Measurements from ENCODE around the gene TMEM229B.

Gene TMEM229B

GRCh38 chr14:67487937-67488893, at the start of gene TMEM229B:
TSS of gene TMEM229B (minus strand) at chr14:67488721. CDS start at chr14:67473923, 14,798 bp downstream.
- peak; percentile 25 for DNase-seq

DNA sequence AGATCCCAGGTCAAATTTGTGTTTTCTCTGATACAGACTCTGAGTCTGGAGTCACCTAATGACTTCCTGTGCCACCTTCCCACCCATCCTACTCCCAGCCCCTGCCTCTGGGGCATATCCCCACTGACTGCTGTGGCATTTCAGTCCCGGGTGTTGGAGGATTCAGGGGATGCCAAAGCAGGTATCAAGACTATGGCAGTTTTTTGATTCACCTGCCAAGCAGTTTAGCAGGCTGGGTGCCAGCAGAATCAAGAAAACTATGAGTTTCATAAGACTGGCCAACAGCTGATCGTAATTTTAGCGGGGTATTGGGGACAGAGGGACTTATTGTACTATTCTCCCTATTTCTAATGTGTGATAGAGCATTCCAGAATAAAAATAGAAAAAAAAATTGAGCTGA, 49.2 kb upstream of the TMEM229B start:
- no peak for DNase-seq

- no peak for DNase-seq
Observed at GRCh38 chr14:67536087-67536486, 47.6 kb upstream of the TMEM229B start.

DNA sequence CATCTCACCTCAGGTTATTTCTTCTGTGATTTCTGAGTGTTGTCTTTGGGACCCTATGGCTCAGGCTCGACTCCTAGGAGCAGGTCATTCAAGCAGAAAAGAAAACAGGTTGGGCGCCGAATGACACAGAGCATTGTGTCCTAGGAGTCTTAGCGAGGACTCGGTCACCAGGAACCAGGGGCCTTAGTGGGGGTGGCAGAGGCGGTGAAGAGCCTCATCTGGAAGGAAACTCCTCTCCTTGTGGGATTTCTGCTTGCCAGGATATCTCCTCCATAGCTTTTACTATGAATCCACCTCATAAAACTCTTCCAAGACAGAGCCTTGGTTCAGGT, 45.2 kb upstream of the TMEM229B start:
- DNase-seq, result no peak

DNA sequence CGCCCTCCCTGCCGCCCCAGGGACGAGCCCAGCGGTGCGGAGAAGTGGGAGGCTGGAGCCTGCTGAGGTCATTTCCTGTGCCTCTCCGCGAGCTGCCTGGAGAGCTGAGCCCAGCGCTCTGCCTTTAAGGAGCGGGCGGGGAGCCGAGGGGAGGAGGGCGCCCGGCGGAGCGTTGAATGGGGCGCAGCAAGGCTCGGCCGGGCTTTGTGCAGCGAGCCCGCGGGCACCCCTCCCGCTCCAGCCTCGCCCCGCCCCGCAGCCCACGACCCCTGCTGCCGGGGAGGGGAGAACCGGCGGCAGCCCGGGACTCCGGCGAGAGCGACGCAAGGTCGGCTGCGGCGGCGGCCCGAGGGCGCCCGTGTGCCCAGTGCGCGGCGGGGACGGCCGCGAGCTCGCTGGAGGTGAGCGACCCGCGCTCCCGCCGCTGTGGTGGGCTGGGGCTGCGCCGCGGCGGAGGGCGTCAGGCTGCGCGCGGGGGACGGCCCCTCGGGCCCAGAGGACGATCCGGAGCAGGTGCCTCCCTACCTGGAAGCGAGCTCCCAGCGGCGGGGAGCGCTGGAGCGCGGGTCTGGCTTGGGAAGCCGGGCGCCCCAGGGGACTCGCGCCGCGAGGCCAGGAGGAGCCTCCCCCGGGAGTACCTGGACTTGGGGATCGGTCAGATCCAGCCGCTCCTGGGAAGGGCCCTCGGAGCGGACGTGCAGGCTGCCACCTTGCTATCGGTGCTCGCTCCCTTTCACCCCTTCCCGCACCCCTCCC, 44.7 kb upstream of the TMEM229B start, which contains the start of gene PLEKHH1:
Gene PLEKHH1 (plus strand): TSS at position 293 of the 756 bp plus-strand sequence. CDS start 8,578 bp downstream, outside the sequence.
- DNase-seq, result peak; percentile 84

- no peak for DNase-seq
Observed at GRCh38 chr14:67532606-67532997, 44.1 kb upstream of the TMEM229B start.

- no peak for DNase-seq
Observed at GRCh38 chr14:67529947-67530935, 41.7 kb upstream of the TMEM229B start.

GRCh38 chr14:67528276-67528675, 39.8 kb upstream of the TMEM229B start:
- no peak for DNase-seq

DNA sequence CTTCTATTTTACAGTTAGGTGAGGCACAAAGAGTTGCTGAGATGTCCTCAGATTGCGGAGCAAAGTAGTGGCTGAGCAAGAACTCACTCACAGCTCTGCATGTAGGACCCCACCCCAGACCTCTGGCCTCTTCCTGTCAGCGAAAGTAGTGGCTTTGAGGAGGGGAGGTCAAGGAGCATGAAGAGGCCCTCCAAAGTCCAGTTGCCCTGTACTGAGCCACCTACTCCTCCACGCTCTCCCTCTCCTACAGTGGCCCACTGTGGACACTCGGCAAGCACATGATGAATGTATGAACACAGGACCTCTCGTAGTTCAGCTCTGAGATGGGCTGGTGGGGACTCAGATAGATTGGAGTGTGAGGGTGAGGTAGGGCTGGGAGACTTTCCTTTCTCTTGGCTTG, 39.2 kb upstream of the TMEM229B start:
- DNase-seq, result no peak

GRCh38 chr14:67526676-67527459, 38.3 kb upstream of the TMEM229B start:
- DNase-seq, result peak; percentile 61

DNA sequence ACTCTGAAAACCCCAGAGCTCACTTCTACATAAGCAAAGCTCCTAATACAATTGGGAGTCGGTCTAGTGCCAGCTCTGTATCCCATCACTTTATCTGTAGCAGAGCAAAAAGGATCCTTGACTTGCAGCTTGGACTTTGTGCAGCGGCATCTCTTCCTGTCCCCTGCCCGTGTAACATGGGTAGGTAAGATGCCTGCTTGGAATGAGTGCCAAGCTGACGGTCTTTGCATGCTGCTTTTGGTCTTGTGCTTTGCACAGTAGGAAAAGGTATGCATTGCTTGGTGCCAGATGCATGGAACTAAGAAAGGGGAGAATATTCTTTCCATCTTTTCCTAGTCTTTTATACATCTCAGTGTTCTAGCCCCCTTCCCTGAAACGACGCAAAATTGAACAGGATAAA, 37.7 kb upstream of the TMEM229B start:
- DNase-seq, result no peak

- no peak for DNase-seq
Observed at GRCh38 chr14:67525389-67525788, 36.9 kb upstream of the TMEM229B start.

DNA sequence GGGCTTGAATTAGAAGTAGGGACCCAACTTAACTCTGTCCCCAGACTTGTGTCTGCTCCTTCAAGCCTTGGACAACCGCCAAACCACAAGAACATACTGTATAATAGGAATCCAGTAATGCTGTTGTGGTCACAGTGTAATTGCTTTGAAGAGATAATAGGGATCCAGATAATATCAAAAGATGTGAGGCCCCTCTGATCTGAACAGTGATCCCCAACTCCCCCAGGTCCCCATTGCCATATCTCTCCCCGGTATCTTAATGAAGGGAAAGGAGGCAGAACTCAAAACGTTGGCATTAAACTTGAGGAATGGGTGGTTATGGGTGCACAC, 36.1 kb upstream of the TMEM229B start:
- peak; percentile 36 for DNase-seq

DNA sequence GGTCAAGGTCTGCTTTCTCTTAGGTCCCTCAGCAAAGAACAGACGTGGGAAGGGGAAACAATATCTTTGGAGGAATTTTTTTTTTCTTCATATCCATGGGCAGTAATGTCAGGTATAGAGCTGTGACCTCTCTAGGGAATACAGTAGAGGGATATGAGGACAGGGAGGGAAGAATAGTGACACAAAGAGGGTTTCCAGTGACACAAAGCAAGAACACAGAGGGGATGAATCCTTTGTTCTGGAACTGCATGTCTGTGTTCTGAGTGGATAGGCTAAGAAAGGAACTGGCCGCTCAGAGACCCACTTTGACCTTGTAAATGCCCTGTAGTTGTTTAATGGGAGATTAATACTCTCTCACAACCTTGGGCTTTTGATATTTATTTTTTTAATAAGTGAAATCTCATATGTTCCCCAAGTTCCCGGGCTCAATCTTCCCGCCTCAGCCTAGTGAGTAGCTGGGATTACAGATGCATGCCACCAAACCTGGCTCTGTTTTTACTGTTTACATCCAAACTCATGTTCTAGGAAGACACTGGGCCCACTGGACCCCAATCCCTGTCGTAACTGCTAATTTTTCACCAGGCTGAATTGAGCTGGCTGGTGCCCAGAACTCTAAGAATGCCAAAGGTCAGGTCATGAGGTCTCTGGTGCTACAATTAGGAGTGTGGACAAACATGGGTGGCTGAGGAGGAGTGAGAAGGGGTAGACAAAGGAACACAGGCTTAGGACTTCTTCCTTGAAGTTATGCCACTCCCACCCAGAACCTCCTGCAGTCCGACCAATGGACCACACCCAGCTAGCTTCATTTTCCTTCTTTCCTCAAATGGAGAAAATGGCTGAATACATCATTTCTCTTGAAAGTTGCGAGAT, 35.5 kb upstream of the TMEM229B start:
- DNase-seq, result no peak

DNA sequence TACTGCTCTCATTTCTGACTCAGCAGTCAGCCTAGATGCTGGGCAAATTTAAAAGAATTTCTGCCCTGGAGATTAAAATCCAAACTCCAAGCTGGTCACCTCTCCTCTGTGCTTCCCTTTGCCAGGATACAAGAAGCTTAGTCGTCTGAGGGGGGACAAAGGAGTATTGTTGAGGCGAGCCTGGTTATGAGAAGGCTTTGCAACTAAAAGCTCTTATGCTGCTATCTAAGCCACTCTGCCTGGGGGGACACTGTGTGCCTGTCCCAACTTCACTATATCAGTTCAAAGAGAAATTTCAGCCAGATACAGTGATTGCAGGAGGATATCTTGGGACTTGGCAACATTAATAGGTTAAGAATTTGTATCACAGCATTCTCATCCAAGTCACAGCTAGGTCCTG, 33.7 kb upstream of the TMEM229B start:
- no peak for DNase-seq

DNA sequence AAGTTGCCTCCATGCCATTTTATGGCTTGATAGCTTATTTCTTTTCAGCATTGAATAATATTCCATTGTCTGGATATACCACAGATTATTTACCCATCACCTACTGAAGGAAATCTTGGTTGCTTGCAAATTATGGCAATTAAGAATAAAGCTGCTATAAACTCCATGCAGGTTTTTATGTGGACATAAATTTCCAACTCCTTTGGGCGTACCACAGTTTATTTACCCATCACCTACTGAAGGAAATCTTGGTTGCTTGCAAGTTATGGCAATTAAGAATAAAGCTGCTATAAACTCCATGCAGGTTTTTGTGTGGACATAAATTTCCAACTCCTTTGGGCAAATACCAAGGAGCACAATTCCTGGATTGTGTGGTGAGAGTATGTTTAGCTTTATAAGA, 32.0 kb upstream of the TMEM229B start:
- DNase-seq, result no peak

- DNase-seq, result no peak
Observed at GRCh38 chr14:67519406-67519805, 30.9 kb upstream of the TMEM229B start.

GRCh38 chr14:67517083-67517482, 28.6 kb upstream of the TMEM229B start:
- peak; percentile 20 for DNase-seq

DNA sequence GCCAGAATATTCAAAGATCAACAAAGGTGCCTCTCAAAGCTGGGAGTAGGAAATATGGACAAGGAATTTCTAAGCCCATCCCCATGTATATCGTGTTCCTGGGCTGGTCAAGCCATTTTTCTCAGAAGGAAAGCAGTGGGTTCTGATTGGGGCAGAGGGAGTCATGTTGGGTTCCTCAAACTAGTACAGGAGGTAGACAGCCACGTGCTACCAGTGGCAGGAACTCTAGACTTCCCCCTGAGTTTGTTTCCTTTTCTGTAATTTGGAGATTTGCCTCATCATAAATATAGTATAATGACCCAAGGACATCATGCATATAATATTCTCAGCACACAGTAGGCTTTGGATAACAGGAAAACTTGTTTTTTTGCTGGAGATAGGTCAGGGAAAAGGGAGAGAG, 28.2 kb upstream of the TMEM229B start:
- no peak for DNase-seq

DNA sequence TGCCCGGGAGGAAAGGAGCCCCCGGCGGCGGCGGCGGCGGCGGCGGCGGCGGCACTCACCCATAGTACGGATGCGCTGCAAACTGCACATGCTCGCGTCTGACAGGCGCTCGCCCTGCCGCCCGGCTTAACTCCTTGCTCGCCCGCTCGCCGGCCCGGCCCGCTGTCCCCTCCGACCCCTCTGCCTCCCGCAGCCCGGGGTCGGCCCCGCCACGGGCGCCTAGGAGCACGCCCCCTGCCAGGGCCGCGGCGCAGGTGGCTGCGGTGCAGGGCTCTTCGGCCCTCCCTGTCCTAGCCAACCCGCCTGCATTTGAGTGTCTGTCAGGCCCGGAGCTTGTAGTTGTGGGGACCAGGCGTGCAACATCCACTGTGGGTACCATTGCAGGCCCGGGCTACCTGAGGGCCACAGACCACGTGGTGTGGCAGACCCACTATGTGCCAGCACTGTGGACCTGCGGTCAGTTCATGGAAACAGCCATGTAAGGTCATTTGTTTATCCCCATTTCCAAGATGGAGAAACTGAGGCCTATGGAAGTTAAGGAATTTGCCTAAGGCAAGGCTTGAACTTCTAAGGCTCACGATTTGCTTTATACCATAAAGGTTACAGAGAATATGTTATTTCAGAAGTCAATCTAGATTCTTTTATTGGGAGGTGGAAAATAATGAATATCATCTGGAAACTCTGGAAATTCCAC, 27.0 kb upstream of the TMEM229B start:
- DNase-seq, result peak; percentile 45
